Cardiac fibroblast (primary cell): ENCODE results near the gene NAA25.
"Not testable (repeated sequence)": the region's sequence is repeated elsewhere in the genome, so short reads cannot be mapped to it uniquely, and the experiment has no call there.

Experiments
- DNase-seq, 2 donors: peaks; one replicate each; pipeline versions ENCODE4 v3.0.0 to v3.0.0-alpha.2; 2010; ENCODE audit warnings: low read depth in 2 of 2
- H3K4me3 ChIP-seq, 2 donors: replicated peaks in 1 of 2; 1 replicate in 1 of 2; 2 replicates in 1 of 2; pipeline ENCODE4 v1.5.1; 2011; ENCODE audit warnings: low read depth in 2 of 2, low read length in 2 of 2, mild to moderate bottlenecking in 2 of 2, moderate library complexity in 1 of 2
- CTCF ChIP-seq: IDR thresholded peaks from one replicate; pipeline ENCODE4 v1.5.1; 2011; ENCODE audit warnings: low read depth, mild to moderate bottlenecking, low read length, inconsistent platforms

Gene NAA25

GRCh38 chr12:112116232-112117060 is 7.9 kb upstream of the NAA25 start:
- TF ChIP-seq CTCF, result no peak
- peak; percentile 78 to 90 for DNase-seq
- H3K4me3 ChIP-seq, result no peak overlapping the region

- no peak for DNase-seq
- no peak overlapping the region for H3K4me3 ChIP-seq
- TF ChIP-seq CTCF, result no peak
These were observed 6.9 kb upstream of the NAA25 start for GRCh38 chr12:112115259-112116045.

- no peak for DNase-seq
- H3K4me3 ChIP-seq, result no peak overlapping the region
- no peak for TF ChIP-seq CTCF
These were observed 4.0 kb upstream of the NAA25 start for GRCh38 chr12:112112409-112113133.

GRCh38 chr12:112111931-112112330 is 3.3 kb upstream of the NAA25 start:
- TF ChIP-seq CTCF, result no peak
- no peak for DNase-seq
- no peak overlapping the region for H3K4me3 ChIP-seq

- H3K4me3 ChIP-seq, DNase-seq: not testable (repeated sequence)
These were observed 2.4 kb upstream of the NAA25 start for GRCh38 chr12:112110787-112111662.

GRCh38 chr12:112107306-112108201 is 1.0 kb downstream of the NAA25 start:
- peak overlapping the region; percentile 82 to 93 for H3K4me3 ChIP-seq
- peak in 1 of 2 donors; percentile 22 for DNase-seq
- no peak for TF ChIP-seq CTCF
